AG09319 (cell line): Measurements from ENCODE around the gene MLLT3.

Source experiments
- DNase-seq: peaks from one replicate; pipeline ENCODE4 v3.0.0-alpha.2; 2010; ENCODE audit warnings: low read depth; ENCODE audit errors: extremely low read depth
- CTCF ChIP-seq: IDR thresholded peaks from 2 replicates; pipeline ENCODE4 v1.5.1; 2011; ENCODE audit warnings: low read depth, mild to moderate bottlenecking, inconsistent platforms, low read length, moderate library complexity

Gene MLLT3

DNA sequence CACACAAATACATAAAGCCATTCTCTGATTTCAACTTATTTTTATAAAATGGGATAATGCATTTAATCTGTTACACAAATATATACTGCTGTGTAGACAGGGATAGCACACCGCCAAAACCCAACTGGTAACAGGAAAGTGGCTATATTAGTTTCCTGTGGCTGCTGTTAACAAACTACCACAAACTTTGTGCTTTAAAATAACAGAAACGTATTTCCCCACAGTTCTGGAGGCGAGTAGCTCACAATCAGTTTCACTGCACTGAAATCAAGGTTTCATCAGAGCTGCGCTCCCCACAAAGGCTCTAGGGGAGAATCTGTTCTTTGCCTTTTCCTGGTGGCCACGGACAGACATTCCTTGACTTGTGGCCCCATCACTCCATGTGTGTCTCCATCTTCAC, 94.0 kb downstream of the MLLT3 start:
- DNase-seq, result no peak
- no peak for TF ChIP-seq CTCF

- no peak for DNase-seq
- TF ChIP-seq CTCF, result no peak
Observed at GRCh38 chr9:20526500-20527319, 95.6 kb downstream of the MLLT3 start.

GRCh38 chr9:20524776-20525175, 97.5 kb downstream of the MLLT3 start:
- TF ChIP-seq CTCF, result peak; percentile 15
- DNase-seq, result no peak

- DNase-seq, result no peak
- TF ChIP-seq CTCF, result no peak
Observed at GRCh38 chr9:20518737-20519136, 103.6 kb downstream of the MLLT3 start.

- TF ChIP-seq CTCF, result no peak
- DNase-seq, result no peak
Observed at GRCh38 chr9:20513126-20513913, 109.0 kb downstream of the MLLT3 start.

DNA sequence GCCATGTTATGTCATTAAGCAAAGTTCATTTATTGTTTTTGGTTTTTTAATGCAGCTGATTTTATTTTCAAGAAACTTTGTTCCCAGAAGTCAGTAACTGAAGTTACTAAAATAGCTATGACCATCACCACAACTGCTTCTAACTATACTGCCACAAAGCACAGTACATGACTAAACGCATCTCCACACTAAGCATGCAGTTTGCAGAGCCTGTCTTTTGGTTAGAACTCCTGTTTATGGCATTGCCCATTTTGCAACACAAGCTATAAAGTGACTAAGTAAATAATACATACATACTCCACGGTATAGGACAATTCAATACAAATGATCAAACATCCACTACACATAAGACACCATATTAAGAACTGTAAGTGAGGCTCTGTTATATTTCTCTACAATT, 109.7 kb downstream of the MLLT3 start:
- TF ChIP-seq CTCF, result no peak

GRCh38 chr9:20512106-20512505, 110.2 kb downstream of the MLLT3 start:
- DNase-seq, result peak; percentile 44

More for the DNA sequence above, 109.7 kb downstream of the MLLT3 start:
- no peak for DNase-seq

More at GRCh38 chr9:20512106-20512505, 110.2 kb downstream of the MLLT3 start:
- TF ChIP-seq CTCF, result no peak; the same call in 1 of the 2 replicates
